NCI-H2107 treated with DMSO at 0.1 percent for 48 hours (cell line): Measurements from ENCODE around the gene CTDP1.

ENCODE experiments used
- DNase-seq: peaks from one replicate; lab custom pipeline; 2025; ENCODE audit not compliant: unreplicated experiment; lab: John Stamatoyannopoulos, UW

The CTDP1 gene

DNA sequence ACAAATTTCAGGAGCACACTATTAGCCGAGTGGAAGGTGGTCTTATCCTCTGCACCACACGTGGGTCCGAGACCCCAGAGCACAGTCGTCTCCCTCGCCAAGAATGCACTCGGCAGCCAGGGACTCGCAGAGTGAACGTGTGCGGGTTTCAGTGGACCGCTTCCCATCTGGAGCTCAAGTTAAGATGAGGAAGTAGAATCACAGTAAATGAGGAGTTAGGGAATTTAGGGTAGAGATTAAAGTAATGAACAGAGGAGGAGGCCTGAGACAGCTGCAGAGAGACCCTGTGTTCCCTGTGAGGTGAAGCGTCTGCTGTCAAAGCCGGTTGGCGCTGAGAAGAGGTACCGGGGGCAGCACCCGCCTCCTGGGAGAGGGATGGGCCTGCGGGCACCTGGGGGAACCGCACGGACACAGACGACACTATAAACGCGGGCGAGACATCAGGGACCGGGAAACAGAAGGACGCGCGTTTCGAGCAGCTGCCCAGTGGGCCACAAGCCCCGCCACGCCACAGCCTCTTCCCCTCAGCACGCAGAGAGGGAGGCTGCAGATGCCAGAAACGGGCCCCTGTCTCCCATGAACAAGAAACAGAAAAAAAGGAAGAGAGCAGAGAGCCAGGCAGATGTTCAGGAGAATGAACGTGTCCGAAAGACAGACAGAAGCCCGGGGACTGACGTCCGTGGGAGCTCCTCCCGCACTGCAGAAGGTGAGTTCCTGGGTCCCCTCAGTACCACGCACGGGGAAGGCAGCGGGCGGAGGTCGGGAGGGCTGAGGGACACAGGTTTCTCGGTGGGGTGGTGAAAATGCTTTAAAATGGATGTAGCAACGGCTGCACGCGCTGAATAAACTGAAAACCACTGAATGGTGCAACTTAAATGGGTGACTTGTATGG is 112.7 kb downstream of the CTDP1 start:
- DNase-seq = no peak

DNA sequence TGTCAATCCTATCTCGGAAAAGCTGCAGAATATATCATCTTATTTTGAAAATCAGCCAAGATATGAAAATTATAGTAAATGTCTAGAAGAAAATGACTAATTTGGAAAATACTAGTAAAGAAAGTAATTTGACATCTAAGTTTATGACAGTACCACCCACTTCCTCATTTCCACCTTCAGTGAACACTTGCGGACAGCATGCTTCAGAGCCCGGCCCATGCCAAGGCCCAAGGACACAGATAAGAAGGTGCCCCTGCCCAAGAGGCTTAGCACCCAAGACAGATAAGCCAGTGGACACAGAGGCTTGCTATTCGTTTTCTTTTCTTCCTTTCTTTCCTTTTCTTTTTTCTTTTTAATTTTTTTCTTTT is 113.4 kb downstream of the CTDP1 start:
- no peak for DNase-seq

DNA sequence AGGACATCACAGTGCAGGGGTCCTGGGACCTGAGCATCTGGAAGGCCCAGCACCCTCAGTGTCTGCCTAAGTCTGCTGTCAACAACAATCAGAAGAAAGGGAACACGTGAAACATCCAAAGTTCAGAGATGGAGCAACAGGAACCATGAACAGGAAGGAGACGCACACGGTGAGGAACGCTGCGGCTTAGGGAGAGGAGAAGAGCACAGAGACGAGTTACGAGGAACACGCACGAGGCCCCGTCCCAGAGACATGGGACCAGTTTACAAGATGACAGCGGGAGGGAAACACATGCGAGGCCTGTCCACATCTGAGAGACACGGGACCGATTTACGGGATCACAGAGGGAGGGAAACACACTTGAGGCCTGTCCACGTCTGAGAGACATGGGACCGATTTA is 115.2 kb downstream of the CTDP1 start:
- DNase-seq = no peak

DNA sequence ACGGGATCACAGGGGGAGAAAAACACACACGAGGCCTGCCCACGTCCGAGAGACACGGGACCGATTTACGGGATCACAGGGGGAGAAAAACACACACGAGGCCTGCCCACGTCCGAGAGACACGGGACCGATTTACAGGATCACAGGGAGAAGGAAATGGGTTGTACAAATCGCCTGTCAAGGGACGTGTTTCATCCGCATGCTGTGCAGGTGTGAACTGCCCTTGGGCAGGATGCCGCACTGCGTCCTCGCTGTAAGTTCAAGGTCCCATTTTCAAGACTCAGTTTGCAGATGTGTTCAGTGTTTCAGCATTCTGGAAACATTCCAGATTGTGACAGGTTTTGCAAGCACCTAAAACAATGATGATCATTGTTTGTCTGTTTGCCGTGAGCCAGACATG is 115.8 kb downstream of the CTDP1 start:
- no peak for DNase-seq

DNA sequence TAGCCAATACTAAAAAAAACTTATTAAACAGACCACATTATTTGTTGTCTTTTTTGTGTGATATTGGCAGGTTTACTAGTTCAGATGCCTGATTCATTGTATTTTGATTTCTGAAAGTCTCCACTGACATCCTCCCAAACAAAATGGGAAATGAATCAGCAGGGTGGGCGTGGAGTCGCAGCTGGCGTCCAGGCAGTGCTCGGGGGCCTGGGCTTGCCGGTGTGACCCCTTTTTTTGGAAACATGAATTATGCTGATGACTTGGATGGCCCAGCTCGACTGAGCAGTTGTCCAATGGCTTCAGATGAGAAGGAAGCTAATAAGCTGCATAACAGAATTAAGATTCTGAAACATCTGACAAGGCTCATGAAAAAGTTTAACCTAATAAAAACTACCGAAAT is 116.4 kb downstream of the CTDP1 start:
- DNase-seq = no peak

DNA sequence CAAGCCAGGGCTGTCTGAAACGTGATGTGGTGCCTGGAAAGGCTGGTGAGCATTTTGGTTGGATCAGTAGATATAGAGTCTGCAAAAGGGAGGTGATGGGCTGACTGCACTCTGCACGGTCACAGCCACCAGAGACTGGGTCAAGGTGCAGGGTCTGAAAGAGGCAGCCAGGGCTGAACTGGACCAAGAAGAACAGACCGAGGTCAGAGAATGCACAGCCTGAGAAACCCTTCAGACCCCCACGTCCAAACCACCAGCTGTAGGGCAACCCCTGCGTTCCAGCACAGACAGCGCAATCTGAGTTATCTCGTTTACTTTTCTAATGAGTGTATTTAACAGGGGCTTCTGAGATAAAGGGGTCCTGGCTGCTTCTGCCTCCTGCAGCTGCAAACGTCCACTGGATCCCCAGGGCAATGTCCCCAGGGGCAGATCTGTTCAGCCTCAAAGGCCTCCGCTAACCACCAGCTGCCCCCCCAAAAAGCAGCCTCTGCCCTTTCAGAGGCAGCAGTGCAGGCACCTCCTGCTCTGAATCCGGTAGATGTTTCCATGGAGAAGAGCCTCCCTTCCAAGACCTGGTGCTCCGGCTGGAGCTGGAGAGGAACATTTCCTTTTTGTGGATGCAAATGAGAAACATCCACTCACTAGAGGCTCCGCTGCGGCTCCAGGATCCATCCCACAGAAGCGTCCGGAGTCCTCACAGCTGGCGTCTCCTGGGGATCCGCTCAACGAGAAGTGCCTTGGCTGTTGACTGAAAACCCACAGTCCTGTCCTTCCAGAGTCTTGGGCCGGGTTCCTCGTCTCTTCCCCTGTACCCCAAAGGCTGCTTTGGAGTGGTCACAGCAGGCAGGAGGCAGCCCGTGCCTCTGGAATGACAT is 117.2 kb downstream of the CTDP1 start:
- DNase-seq = peak; percentile 59

DNA sequence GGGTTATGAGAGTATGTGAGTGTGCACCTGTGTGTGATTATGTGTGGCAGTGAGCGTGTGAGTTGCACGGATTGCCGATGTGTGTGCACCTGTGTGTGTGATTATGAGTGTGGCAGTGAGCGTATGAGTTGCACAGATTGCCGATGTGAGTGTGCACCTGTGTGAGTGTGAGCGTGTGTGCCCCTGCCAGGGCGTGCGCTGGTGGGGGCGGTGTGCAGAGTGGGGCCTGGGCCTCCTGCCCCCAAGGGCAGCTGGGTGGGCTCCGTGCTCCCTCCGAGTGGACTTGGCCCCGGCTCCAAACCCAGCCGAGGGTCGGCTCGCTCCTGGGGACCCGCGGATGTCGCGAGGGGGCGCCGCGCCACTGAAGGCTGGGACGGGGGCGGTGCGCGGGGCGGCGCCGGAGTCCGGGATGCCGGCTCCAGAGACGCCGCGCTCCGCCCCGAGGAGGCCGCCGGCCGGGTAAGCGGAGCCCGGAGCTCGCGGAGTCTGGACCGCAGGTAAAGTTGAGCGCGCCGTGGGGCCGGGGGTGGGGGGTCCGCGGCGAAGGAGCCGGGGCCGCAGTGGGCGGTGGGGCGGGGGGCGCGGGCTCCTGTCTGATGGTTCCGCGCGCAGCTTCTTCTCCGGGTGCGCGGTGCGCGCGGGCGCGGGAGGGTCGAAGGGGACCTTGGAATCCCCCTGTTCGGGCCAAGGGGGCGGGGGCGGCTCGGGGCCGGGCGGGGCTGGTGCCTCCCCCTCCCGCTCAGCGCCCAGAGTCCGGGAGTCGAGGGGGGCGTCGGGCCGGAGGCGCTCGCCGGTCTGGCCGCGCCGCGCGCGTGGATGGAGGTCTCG is 118.1 kb downstream of the CTDP1 start, which contains the start of gene KCNG2:
KCNG2 (plus strand) TSS at position 421 of the 828 bp plus-strand sequence. CDS start 65,730 bp downstream, outside the sequence.
- DNase-seq = no peak

DNA sequence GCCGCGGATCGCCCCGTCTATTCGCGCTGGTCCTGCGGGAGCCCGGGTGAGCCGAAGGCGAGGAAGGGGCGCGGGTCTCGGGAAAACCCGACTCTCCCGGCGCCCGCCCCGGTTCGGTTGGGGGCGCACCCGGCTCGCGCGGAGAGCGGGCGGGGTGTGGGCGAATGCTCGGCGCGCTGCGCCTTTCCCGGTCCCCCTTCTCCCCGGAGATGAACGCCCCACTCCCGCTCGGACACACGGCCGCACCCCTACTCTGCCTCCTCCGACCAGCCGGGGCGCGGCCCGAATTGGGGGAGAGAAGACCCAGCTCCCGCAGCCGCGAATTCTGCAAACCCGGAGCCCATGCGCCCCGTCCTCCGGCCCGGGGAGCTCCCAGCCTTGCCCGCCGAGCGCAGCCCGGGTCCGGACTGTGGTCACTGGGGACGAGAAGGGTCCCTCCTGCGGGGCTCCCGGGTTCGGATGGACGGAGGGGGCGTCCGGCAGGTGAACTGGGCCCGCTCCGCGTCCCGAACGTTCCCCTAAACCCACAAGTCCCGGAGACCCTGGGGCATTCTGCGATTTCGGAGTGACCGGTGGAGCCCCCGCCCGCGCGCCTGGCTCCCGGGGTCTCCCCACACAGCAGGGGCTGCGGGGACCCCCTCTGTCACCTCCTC is 118.9 kb downstream of the CTDP1 start:
- DNase-seq = no peak

DNA sequence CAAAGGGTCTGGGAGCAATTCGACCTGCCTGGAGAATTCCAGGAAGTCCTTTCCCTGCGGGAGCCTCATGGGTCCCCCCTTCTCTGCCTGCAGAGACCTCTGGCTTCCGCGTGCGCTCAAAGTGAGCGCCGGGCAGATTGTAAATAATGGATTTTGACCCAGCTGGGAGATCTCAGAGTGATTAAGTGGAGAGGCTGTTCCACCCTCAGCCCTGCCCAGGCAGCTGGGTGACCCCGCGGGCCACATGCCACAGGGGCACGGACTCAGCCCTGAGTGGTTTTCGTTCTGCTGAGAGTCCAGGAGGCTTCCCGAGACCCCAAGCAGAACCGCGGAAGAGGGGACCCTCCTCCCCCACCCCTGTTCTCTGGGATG is 119.4 kb downstream of the CTDP1 start:
- DNase-seq = no peak

DNA sequence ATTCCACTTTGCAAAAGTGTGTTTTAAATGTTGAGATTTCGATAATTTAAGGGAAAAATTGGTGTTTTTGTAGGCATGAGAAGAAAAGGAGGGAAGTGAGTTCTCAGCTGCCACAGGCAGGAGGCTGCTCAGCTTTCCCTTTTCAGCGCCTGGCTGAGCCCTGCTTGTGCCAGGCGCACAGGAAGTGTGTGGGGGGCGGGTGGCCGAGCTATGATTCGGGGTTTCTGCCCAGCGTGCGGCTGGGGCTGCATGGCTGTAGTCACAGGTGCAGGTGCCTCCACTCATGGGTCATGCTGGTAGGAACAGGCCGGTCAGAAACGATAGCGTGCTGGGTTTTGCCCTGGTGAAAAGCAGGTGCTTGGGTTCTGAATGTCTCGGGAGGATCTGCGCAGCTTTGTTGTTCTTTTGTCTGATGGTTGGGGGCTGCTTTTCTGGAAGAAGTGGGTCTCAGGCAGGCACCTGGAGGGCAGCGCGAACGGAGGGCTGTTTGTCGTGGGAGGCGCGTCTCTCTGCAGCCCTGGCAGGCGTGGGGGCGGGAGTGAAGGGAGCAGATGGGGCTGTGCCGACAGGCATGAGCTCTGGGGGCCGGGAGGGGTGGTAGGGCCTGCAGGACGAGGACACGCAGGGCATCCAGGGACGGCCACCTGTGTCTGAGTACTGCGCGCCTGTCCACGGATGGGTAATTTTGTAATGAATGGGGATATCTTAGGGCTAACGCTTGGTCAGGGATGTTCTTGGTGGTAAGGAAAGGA is 120.2 kb downstream of the CTDP1 start:
- no peak for DNase-seq

DNA sequence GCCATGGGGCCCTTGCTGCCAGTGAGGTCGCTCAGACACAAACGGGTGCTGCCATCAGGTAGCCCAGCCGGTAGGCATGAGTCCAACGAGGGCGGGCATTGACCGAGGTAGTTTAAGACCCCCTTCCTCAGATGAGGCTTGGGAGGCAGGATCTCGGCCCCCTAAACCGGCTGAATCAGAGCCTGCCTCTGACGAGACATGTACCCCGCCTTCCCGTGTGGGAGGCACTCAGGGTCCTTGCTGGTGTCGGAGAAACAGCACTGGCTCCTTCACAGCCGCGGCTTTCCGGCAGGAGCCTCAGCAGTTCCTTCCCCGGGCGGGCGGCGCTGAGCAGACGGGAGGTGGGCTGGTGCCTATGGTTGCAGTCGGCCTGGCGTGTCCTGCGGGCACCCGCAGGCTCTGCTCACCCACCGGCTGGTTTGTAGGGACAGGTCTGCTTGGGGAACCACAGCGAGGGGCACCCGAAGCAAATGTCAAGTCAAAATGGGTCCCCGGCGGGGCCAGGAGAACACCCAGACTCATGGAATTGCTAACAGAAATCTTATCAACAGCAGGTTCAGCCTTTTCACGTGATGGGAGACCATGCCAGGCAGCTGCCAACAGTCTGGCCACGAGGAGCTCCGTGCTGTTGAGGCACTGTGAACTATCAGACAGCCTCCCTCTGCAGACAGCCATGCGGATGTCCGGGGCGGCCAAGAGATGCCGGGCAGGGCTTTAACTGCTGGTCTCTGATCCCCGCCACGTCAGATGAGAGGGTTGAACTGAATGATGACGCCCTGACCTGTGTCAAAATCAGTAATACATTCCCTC is 121.0 kb downstream of the CTDP1 start:
- DNase-seq = no peak

DNA sequence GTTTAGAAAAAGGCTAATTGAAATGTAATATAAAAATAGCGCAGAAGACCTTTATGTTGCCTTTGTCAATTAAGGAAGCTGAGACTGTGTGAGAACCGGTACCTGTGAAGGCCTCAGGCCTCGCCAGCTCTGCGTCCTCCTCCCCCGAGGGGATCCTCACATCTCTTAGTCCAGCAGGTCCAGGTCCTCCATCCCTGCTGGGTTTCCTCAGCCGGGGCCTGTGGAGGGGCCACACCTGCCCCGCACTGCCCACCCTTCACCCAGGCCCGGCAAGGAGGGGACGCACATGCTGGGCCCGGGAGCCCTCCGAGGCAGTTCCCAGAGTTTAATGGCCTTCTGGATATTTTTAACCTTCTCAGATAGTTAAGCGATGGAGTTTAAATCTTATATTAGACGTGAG is 121.6 kb downstream of the CTDP1 start:
- no peak for DNase-seq

DNA sequence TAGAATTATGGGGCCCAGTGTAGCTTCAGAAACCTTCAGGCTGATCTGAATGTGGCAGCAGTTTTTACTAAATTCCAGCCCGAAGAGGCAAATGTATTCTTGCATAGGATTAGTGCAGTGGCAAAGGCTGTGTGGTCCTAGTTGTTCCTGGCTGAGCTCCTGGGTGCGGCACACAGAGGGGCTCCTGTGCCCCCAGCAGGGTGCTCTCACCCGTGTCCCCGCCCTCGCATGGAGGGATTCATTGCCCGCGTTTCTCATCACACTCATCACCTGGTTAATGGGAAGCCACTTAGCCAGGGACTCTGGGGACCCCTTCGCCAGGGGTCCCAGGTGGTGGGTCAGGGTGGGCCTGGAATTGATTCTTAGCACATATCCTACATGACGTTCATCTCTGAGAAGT is 122.0 kb downstream of the CTDP1 start:
- no peak for DNase-seq

DNA sequence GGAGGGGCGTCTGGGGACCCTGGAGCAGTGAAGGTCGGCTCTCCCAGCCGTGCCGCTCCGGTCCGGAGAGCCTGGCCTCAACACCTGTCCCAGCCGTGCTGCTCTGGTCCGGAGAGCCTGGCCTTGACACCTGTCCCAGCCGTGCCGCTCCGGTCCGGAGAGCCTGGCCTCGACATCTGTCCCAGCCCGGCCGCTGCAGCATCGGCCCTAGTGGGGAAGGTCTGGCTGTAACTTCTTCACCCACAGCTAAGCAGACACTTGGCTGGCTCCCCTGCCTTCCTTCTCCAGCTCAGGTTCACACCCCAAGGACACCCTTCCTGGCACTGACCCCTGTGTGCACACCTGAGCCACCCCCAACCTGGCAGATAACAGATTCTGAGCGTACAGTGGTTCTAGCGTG is 122.7 kb downstream of the CTDP1 start:
- DNase-seq = no peak

DNA sequence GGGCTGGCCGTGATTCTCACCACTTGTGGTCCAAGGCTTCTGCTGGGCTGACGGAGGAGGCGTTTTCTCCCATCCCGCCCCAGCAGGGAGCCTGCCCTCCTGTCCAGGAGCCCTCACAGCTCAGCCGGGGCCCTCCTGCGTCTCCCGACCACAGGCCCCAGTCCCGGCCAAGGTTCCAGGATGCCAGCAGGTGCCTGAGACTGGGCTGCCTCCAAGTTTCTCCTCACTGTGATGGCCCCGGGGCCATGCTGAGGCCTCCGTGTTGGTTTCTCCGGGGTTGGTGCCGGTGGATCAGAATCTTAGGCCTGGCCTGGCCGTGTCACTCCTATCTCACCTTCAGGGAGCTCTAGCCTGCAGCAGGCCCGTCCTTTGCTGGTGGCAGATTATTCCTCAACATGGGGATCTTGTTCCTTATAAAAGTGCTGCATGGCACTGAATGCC is 124.0 kb downstream of the CTDP1 start:
- DNase-seq = no peak
